ENCODE data around the gene USP34. TPM values are rescaled to one million over a fixed set of nuclear protein-coding genes. Genes with fewer than 3 reads are reported as not detected.

USP34 gene
- total and polyA plus RNA-seq, 9 of the 15 experiments (the other 6 are each of a cell fraction or from before 2014, with no cell fraction given) = 19.8 to 108 (median 67.8) TPM

DNA sequence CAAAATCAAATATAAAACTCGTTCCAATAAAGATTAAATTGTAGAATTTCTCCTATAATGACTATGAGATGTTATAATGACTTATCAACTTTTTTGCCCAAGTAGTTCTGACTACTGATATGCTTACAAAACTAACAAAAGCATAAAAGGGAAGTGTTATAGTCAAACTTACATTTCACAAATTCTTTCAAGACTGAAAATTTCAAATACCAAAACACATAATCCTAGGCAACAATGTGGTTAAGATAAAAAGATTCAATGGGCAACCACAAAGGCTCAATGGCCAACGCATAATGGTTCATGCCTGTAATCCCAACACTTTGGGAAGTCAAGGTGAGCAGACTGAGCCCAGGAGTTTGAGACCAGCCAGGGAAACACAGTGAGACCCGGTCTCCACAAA, 135.7 kb downstream of the USP34 start:
- no peak for FAIRE-seq
- no TSS peak for BruUV-seq (replicated peaks)
- no peaks in the 10 kb centered on the region for H3K27me3 ChIP-seq (ENCODE audit: control insufficient read depth in 2 of 2, insufficient read depth in 2 of 2, low read length in 2 of 2)

GRCh38 chr2:61334466-61334865, 136.4 kb downstream of the USP34 start:
- 87% methylated on average over 2 of the region's 2 CpGs for WGBS (ENCODE audit: insufficient coverage, low coverage, missing lambda C conversion rate)
- TF ChIP-seq HNRNPK (IDR thresholded peaks at IDR 0.05; ENCODE audit: low read depth, low read length, poor library complexity, severe bottlenecking) (no peak), ELF1 (tag; IDR thresholded peaks at IDR 0.05) (no peak), MTA2 (IDR thresholded peaks at IDR 0.05; ENCODE audit: low read depth) (no peak), JUNB (CRISPR knock-in tag; conservative IDR thresholded peaks at IDR 0.05) (no peak), EP300 (IDR thresholded peaks at IDR 0.05; ENCODE audit: low read length) (no peak), ZNF77 (CRISPR knock-in tag; IDR thresholded peaks at IDR 0.05) (no peak), ETS2 (tag; IDR thresholded peaks at IDR 0.05; ENCODE audit: borderline replicate concordance, poor library complexity, severe bottlenecking) (no peak), KAT8 (IDR thresholded peaks at IDR 0.05; ENCODE audit: low read depth) (no peak), SREBF2 (CRISPR knock-in tag; IDR thresholded peaks at IDR 0.05) (no peak), RBM15 (IDR thresholded peaks at IDR 0.05; ENCODE audit: insufficient read depth, low read length) (no peak), SMARCB1 (IDR thresholded peaks at IDR 0.05; ENCODE audit: insufficient read length, low read depth) (no peak), ARID1B (IDR thresholded peaks at IDR 0.05) (no peak), MXI1 (IDR thresholded peaks at IDR 0.05; ENCODE audit: low read depth, low read length) (no peak), ARID3B (CRISPR knock-in tag; IDR thresholded peaks at IDR 0.05; ENCODE audit: borderline replicate concordance) (no peak)
- H3K4me2 ChIP-seq (ENCODE audit: insufficient read depth, low read length) = no peak overlapping the region
- intact Hi-C loops (cut with micrococcal nuclease) (no loop called here), in situ Hi-C loops (cut with MboI) (no loop called here)
- no peaks in the 10 kb centered on the region for H3K79me2 ChIP-seq (ENCODE audit: control insufficient read depth, insufficient read depth, low read length)
- ATAC-seq (no peak), DNase-seq (ENCODE audit: extremely low read depth in 1 of 4, low spot score in 3 of 4) (no peak), FAIRE-seq (no peak)
- H3K27me3 ChIP-seq (ENCODE audit: control insufficient read depth in 2 of 2, insufficient read depth in 2 of 2, low read length in 2 of 2) = no peaks in the 10 kb centered on the region
- no peak overlapping the region for H3K9ac ChIP-seq (ENCODE audit: insufficient read depth in 1 of 2, low read depth in 2 of 2, low read length in 2 of 2)
- H3K4me3 ChIP-seq = no peak overlapping the region
- peaks cover 80% of the 10 kb centered on the region for H3K36me3 ChIP-seq (ENCODE audit: control insufficient read depth, insufficient read depth, low read length)
- no TSS peak for BruUV-seq (replicated peaks)
- no peak overlapping the region for H2AFZ ChIP-seq (ENCODE audit: low read depth, low read length)
- ChIA-PET POLR2A (no interaction called here), CTCF (ENCODE audit: low intra/inter-chr PET ratio) (no interaction called here)
- H3K9me3 ChIP-seq (replicated peaks; ENCODE audit: control insufficient read depth, insufficient read depth, low read depth, low read length) = no peaks in the 10 kb centered on the region
- no peaks in the 10 kb centered on the region for H3K4me1 ChIP-seq (replicated peaks in 1 of 2; ENCODE audit: control insufficient read depth in 2 of 2, insufficient read depth in 2 of 2, low read length in 2 of 2)
- no peak overlapping the region for H3K27ac ChIP-seq (ENCODE audit: extremely low read depth, low read depth, low read length)
- no peaks in the 10 kb centered on the region for H3K9me1 ChIP-seq (ENCODE audit: control insufficient read depth, insufficient read depth, low read length)
- no peaks in the 10 kb centered on the region for H4K20me1 ChIP-seq (replicated peaks; ENCODE audit: control insufficient read depth, insufficient read depth, low read length)

More for the DNA sequence above, 135.7 kb downstream of the USP34 start:
- Histone ChIP-seq H3K27ac (ENCODE audit: extremely low read depth, low read depth, low read length) (no peak overlapping the region), H3K9me3 (replicated peaks; ENCODE audit: control insufficient read depth, insufficient read depth, low read depth, low read length) (no peaks in the 10 kb centered on the region), H3K79me2 (ENCODE audit: control insufficient read depth, insufficient read depth, low read length) (no peaks in the 10 kb centered on the region), H3K4me3 (no peak overlapping the region), H3K36me3 (ENCODE audit: control insufficient read depth, insufficient read depth, low read length) (peaks cover 78% of the 10 kb centered on the region), H3K4me1 (replicated peaks in 1 of 2; ENCODE audit: control insufficient read depth in 2 of 2, insufficient read depth in 2 of 2, low read length in 2 of 2) (no peaks in the 10 kb centered on the region), H3K9me1 (ENCODE audit: control insufficient read depth, insufficient read depth, low read length) (no peaks in the 10 kb centered on the region), H2AFZ (ENCODE audit: low read depth, low read length) (no peak overlapping the region), H3K9ac (ENCODE audit: insufficient read depth in 1 of 2, low read depth in 2 of 2, low read length in 2 of 2) (no peak overlapping the region), H3K4me2 (ENCODE audit: insufficient read depth, low read length) (no peak overlapping the region), H4K20me1 (replicated peaks; ENCODE audit: control insufficient read depth, insufficient read depth, low read length) (no peaks in the 10 kb centered on the region)
- ChIA-PET POLR2A (interaction anchor here (1.1 kb wide), 1 partner anchor 9 kb away, joined by 4 read pairs; no protein-coding TSS in a partner anchor), CTCF (ENCODE audit: low intra/inter-chr PET ratio) (no interaction called here)
- ATAC-seq (peak; percentile 27; the same call in 2 of the 3 replicates), DNase-seq (ENCODE audit: extremely low read depth in 1 of 4, low spot score in 3 of 4) (no peak)
- 89% methylated on average over 3 of the region's 3 CpGs for WGBS (ENCODE audit: insufficient coverage, low coverage, missing lambda C conversion rate)
- TF ChIP-seq KDM1A (IDR thresholded peaks at IDR 0.05) (no peak), TAL1 (IDR thresholded peaks at IDR 0.05) (no peak), ZNF431 (CRISPR knock-in tag; IDR thresholded peaks at IDR 0.05) (no peak)
- intact Hi-C loops (cut with micrococcal nuclease) (no loop called here), in situ Hi-C loops (cut with MboI) (no loop called here)

Measured in K562 (cell line).